ENCODE data around the gene ATP8B3. TPM values are rescaled to one million over a fixed set of nuclear protein-coding genes. Genes with fewer than 3 reads are reported as not detected.
A peak's percentile ranks its signal among the peaks of the same experiment; 100 is the strongest.

Gene ATP8B3
- total RNA-seq, 1 experiment from 2014 or later: 9.6 TPM

- peak overlapping the region; percentile 35 for H3K4me2 ChIP-seq (ENCODE audit: insufficient read depth, insufficient read length, low read length)
- DNase-seq: peak; percentile 85
- H3K23me2 ChIP-seq (ENCODE audit: insufficient read length, low read depth, low read length, poor library complexity, severe bottlenecking): peaks cover 16% of the 10 kb centered on the region
- no peak overlapping the region for H3K23ac ChIP-seq (ENCODE audit: insufficient read length, low read depth, low read length)
- H3K9me3 ChIP-seq (ENCODE audit: control insufficient read depth, low read depth, low read length): no peaks in the 10 kb centered on the region
- no peak overlapping the region for H3K4ac ChIP-seq (ENCODE audit: low read depth, low read length)
- H3K27ac Mint-ChIP-seq: no peak overlapping the region
- no peak overlapping the region for H2BK20ac ChIP-seq (ENCODE audit: low read depth, low read length, poor library complexity, severe bottlenecking)
- no peaks in the 10 kb centered on the region for H4K20me1 ChIP-seq (ENCODE audit: control insufficient read depth, insufficient read depth, insufficient read length)
- no peak overlapping the region for H3T11ph ChIP-seq (ENCODE audit: low read length)
- peaks cover 34% of the 10 kb centered on the region; the same call in 1 of the 2 replicates for H3K79me2 ChIP-seq (ENCODE audit: insufficient read depth, low read length)
- no peak overlapping the region for H2BK12ac ChIP-seq (ENCODE audit: insufficient read length, low read depth, low read length)
- no peak overlapping the region for H4K91ac ChIP-seq (ENCODE audit: insufficient read length, low read depth, low read length)
- no peak for TF ChIP-seq CTCF (conservative IDR thresholded peaks at IDR 0.05)
- H3K27me3 Mint-ChIP-seq (ENCODE audit: low read depth): peaks cover 6% of the 10 kb centered on the region
- H3K18ac ChIP-seq (ENCODE audit: insufficient read length, low read depth, low read length): no peak overlapping the region
- H3K9me3 Mint-ChIP-seq: no peaks in the 10 kb centered on the region; a peak in 1 of 5 replicates
- no peak overlapping the region for H3K9ac ChIP-seq (ENCODE audit: extremely low read depth, insufficient read length, low read length)
- H2BK5ac ChIP-seq (ENCODE audit: insufficient read length, low read length): no peak overlapping the region
- H2AK5ac ChIP-seq (ENCODE audit: insufficient read length, low read length): no peak overlapping the region
- H3K56ac ChIP-seq (ENCODE audit: insufficient read length, low read depth, low read length): no peak overlapping the region
- peak overlapping the region; percentile 76; the same call in 1 of the 2 replicates for H3K14ac ChIP-seq (ENCODE audit: insufficient read depth, low read length)
- no peak overlapping the region for H2AFZ ChIP-seq (ENCODE audit: low read length)
- H4K5ac ChIP-seq (ENCODE audit: insufficient read length, low read depth, low read length): no peak overlapping the region
- H3K4me1 Mint-ChIP-seq: peaks cover 43 to 76% of the 10 kb centered on the region in 2 experiments
- no peak overlapping the region for H2BK120ac ChIP-seq (ENCODE audit: low read depth, low read length, poor library complexity, severe bottlenecking)
- H3K4me3 Mint-ChIP-seq: peak overlapping the region; percentile 40 to 62; a peak in 4 of 5 replicates
- no CpG with 5 or more reads among the region's 73 CpGs for WGBS (ENCODE audit: extremely low coverage, insufficient read length, low lambda C conversion rate)
- H3K4me1 ChIP-seq (ENCODE audit: insufficient read depth, low read length): peaks cover 7% of the 10 kb centered on the region; the same call in 1 of the 2 replicates
- no peak overlapping the region for H2BK15ac ChIP-seq (ENCODE audit: low read depth, low read length)
- H4K8ac ChIP-seq (replicated peaks; ENCODE audit: insufficient read length, low read depth, low read length): no peak overlapping the region
- H3K36me3 Mint-ChIP-seq (ENCODE audit: insufficient read depth in 1 of 3, low read depth in 3 of 3): peaks cover 0 to 4% (median 0%) of the 10 kb centered on the region in 3 experiments; a peak in 2 of 7 replicates
- H3K27ac ChIP-seq (ENCODE audit: insufficient read length, low read depth, low read length): no peak overlapping the region
- H3K79me1 ChIP-seq (ENCODE audit: insufficient read depth, low read depth, low read length, poor library complexity, severe bottlenecking): peaks cover 14% of the 10 kb centered on the region
- no peaks in the 10 kb centered on the region; the same call in 1 of the 2 replicates for H3K27me3 ChIP-seq (ENCODE audit: insufficient read depth, low read length)
These were observed 44.9 kb upstream of the ATP8B3 start for GRCh38 chr19:1856698-1857603.

All from H9 (cell line).